ENCODE data around the gene PASK.
"Not testable (repeated sequence)": the region's sequence is repeated elsewhere in the genome, so short reads cannot be mapped to it uniquely, and the experiment has no call there.

Gene PASK

GRCh38 chr2:241095594-241096290, 53.5 kb downstream of the PASK start:
- TF ChIP-seq, protein P1, sequence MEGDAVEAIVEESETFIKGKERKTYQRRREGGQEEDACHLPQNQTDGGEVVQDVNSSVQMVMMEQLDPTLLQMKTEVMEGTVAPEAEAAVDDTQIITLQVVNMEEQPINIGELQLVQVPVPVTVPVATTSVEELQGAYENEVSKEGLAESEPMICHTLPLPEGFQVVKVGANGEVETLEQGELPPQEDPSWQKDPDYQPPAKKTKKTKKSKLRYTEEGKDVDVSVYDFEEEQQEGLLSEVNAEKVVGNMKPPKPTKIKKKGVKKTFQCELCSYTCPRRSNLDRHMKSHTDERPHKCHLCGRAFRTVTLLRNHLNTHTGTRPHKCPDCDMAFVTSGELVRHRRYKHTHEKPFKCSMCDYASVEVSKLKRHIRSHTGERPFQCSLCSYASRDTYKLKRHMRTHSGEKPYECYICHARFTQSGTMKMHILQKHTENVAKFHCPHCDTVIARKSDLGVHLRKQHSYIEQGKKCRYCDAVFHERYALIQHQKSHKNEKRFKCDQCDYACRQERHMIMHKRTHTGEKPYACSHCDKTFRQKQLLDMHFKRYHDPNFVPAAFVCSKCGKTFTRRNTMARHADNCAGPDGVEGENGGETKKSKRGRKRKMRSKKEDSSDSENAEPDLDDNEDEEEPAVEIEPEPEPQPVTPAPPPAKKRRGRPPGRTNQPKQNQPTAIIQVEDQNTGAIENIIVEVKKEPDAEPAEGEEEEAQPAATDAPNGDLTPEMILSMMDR (conservative IDR thresholded peaks at IDR 0.05; ENCODE audit: low read length) = no peak

GRCh38 chr2:241094924-241095420, 54.3 kb downstream of the PASK start:
- no peak overlapping the region for H3K4me3 ChIP-seq (ENCODE audit: low read length)
- DNase-seq (ENCODE audit: low read depth) = no peak
- TF ChIP-seq, protein P1 (conservative IDR thresholded peaks at IDR 0.05; ENCODE audit: low read length) = no peak

More at GRCh38 chr2:241095594-241096290, 53.5 kb downstream of the PASK start:
- no peak for DNase-seq (ENCODE audit: low read depth)
- H3K4me3 ChIP-seq (ENCODE audit: low read length) = no peak overlapping the region

DNA sequence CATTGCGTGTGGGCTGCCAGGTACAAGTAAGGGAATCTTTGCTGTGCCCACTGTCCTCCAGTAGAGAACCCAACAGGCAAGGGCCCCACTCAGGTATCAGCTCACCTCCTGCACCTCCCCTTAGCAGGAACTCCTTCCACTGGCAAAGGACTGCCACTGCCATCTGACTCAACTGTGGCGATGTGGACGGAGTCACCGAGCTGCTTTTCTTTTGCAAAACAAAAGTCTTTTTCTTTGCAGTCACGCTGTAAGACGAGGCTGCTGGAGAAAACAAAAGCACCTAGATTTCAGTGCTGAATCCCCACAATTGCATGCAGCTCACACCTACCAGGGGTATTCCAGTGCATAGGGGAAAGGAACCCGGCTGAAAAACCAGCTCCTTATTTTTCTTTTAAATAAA, 55.1 kb downstream of the PASK start:
- DNase-seq (ENCODE audit: low read depth) = no peak
- H3K4me3 ChIP-seq (ENCODE audit: low read length) = no peak overlapping the region
- TF ChIP-seq, protein P1 (conservative IDR thresholded peaks at IDR 0.05; ENCODE audit: low read length) = no peak

DNA sequence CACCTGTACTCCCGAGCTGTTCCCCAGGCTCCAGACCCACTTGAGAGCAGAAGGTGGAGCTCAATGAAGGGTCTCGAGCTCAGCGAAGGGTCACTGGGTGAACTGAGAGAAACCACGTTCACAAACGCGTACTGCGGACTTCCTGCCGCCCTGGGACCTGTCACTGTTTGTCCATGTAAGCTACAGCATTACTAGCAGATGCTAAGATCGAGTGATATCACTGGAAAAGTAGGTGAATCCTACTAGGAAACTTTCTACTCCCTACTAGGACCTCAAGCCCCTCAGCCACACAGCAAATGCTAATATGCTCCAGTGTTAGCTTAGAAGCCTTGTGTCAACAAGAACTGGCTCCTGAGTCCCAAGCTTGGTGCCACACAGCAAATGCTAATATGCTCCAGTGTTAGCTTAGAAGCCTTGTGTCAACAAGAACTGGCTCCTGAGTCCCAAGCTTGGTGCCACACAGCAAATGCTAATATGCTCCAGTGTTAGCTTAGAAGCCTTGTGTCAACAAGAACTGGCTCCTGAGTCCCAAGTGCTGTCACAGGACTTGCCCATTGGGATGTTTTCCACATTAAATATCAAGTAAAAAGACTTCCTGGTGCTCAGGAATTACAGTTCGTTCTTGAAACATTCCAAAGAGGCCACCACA, 56.0 kb downstream of the PASK start:
- not testable (repeated sequence) for DNase-seq (ENCODE audit: low read depth); H3K4me3 ChIP-seq (ENCODE audit: low read length)

DNA sequence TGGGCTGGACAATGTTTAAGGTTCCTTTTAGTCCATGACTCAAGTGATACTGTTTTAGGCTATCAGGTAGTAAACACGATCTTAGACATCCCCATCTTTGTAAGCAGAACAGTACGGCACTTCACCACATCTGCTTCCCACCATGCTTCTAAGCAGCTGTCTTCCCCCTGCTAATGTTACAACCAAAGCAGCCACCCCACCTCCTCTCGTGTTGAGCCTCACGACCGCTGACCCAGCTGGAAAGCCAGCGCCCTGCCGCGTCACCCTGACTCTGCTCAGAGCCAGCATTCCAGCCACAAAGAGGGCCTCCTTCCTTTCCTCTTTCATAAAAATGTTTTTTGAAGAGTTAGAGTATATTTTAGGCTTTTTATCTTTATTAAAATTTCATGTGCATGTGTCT, 56.6 kb downstream of the PASK start:
- no peak for DNase-seq (ENCODE audit: low read depth)
- TF ChIP-seq, protein P1 (conservative IDR thresholded peaks at IDR 0.05; ENCODE audit: low read length) = no peak
- H3K4me3 ChIP-seq (ENCODE audit: low read length) = no peak overlapping the region

- TF ChIP-seq, protein P1 (conservative IDR thresholded peaks at IDR 0.05; ENCODE audit: low read length) = no peak
- no peak for DNase-seq (ENCODE audit: low read depth)
- H3K4me3 ChIP-seq (ENCODE audit: low read length) = no peak overlapping the region
Measured at GRCh38 chr2:241091734-241092445, 57.4 kb downstream of the PASK start.

DNA sequence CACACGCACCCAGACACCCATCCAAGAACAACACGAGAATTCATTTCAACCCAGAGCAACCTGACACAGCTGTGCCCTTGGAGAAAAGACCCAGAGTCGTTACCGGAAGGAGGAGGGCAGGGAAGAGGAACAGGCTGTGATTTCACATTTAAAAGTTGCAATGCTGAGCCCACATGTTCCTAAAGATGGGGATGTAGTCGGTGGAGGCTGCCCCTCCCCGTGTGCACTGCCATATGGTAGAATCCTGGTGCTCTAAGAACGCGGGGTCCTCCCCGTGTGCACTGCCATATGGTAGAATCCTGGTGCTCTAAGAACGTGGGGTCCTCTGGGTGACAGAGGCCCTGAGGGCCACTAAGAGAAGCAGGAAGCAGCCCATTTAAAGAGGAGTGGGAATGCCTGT, 58.1 kb downstream of the PASK start:
- TF ChIP-seq, protein P1 (conservative IDR thresholded peaks at IDR 0.05; ENCODE audit: low read length) = no peak
- H3K4me3 ChIP-seq (ENCODE audit: low read length) = no peak overlapping the region
- DNase-seq (ENCODE audit: low read depth) = no peak

All from AG10803 (cell line).